HG02943 (cell line): ENCODE results near the gene PTPRN2.

Source experiments
- ATAC-seq: cut with Tn5 transposase; IDR thresholded peaks from one replicate; pipeline ENCODE4 v1.9.1; 2021; ENCODE audit warnings: mild to moderate bottlenecking, low read depth, moderate library complexity; ENCODE audit not compliant: unreplicated experiment

PTPRN2 gene

GRCh38 chr7:157718303-157719007 lies 869.2 kb downstream of the PTPRN2 start:
- no peak for ATAC-seq

DNA sequence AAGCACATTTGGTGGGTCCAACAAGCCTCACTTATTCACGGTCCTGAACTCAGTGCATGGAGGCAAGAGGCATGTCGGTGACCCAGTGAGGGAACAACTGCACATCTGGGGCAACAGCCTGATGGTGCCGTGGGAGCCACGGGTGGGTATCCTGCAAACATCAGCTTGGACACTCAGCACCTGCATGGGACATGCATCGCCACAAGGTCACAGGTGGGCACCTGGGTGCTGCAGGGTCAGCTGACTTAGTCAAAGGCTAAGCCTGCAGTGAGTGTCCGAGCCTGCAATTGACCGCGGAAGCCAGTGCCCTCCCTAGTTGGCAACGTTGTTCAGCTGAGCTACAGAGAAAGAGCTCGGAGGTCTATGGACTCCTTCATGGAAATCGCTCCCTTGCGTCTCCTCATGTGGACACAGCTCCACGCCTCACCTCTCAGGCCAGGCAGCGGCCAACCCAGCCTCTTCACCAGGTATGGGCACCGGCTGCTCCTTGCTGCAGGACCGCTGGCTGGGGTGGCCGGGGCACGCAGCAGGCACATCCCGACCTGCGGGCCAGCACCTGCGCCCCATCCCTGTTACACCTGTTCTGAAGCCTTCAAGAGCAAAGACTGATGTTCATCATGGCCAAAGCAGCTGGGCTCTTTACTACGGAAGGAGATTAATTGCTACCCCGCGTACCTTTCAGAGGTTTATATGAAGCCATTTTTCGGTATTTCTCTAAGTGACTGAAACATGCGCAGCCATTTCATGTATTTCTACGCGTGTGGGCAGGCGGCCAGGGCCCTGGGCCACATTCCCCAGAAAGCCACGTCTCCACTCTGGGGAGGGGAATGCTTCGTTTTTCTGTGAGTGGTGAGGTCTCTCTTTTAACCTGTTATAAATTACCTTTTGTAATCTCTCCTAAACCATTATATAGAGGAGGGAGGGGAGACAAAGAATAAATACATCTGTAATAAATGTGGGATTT lies 870.1 kb downstream of the PTPRN2 start:
- no peak for ATAC-seq

DNA sequence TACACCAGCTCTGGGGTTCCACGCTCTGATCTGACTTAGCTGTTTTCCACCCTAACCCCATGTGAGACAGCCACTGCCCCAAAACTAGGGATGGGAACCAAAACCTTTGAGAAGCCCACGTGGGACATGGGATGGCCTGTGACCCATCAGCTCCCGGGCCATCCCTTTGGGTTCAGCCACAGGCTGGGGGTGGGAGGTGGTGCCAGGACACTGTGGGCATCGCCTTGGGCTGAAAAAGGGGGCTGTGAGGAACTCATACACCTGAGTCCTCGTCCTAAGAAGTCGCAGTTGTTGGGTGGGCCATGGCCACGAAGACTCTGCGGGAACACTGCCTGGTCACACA lies 871.7 kb downstream of the PTPRN2 start:
- ATAC-seq: no peak

- ATAC-seq: no peak
Observed at GRCh38 chr7:157715071-157715937, 872.3 kb downstream of the PTPRN2 start.

DNA sequence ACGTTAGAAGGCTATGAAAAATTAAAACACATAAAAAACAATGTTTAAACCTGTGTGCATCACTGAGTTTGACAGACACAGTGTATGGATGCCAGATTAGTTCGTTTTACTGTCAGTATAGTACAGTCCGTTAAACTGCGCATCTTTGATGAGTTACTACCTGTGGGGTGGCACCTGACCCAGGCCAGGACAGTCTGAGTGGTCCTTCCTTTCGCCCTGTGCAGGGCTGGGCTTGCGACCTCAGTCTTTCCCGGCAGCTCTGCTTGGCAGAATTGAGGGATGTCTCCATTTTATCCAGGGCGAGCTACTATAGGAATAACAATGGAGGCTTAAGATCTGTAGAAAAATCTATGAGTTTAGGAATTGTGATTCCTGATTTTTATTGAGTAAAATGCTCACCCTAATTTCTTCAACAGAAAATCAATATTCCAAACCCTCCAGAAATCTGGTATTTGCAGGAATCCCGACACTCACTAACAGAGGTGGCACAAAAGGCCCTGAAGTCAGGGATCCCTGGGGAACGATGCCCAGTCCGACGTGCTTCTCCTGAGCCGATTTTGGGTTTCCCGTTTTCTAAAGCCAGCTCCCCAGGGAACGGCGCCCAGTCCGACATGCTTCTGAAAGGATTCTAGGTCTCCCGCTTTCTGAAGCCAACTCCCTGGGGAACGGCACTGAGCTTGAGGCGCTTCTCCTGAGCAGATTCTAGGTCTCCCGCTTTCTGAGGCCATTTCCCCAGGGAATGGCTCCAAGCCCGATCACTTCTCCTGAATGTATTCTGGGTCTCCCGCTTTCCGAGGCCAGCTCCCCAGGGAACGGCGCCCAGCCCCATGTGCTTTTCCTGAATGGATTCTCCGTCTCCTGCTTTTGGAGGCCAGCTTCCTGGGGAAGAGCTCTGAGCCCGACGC lies 873.2 kb downstream of the PTPRN2 start:
- no peak for ATAC-seq

GRCh38 chr7:157713591-157713990 lies 874.0 kb downstream of the PTPRN2 start:
- no peak for ATAC-seq

- ATAC-seq: no peak
Observed at GRCh38 chr7:157712666-157713235, 874.9 kb downstream of the PTPRN2 start.

- no peak for ATAC-seq
Observed at GRCh38 chr7:157711353-157711888, 876.2 kb downstream of the PTPRN2 start.

GRCh38 chr7:157710396-157710795 lies 877.2 kb downstream of the PTPRN2 start:
- ATAC-seq: no peak

DNA sequence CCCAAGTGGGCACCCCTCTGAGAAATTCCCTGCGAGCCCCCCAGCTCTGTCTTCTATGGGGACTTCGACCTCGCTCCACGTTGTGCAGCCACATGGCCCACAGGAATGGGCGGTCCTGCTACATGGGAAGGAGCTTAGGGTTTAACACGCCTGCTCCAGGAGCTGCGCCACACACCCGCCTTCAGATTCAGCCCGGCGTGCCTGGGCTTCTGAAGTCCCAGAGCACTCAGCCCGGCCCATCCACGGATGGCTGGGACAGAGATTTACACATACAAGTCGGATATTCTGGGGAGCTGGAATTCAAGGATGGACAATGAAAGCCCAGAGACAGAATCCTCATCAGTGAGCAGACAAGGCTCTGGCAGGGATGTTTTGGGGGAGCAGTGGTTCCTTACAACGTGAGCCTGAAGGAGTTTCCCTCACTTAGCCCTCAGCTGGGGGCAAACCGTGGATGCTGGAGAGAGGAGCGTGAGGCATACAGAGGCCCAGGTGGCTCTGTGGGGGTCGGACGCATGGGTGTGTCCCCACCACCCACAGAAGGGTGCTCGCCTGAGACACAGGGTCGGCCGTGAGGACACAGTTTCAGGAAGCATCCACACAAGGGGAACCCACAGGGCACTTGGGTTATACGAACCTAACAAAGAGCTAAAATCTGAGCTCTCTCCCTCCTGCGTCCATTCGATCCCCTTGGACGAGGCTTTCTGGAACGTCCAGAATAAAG lies 877.9 kb downstream of the PTPRN2 start:
- ATAC-seq: no peak

DNA sequence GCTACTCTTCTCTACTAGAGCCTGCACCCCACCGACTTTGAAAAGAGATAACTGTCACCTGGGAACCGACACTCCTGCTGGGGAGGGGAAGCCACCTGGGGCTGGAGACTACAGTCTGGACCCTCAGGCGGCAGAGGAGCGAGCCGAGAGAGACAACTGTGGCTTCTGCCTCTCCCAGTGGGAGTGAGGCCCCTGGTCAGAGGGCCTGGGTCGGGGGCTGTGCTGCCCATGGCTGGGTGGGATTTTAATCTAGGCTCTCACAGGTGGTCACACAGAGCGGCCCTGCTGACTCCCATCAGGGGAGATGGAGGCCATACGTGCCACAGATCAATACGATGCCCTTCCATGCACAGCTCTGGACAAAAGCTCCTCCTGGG lies 878.7 kb downstream of the PTPRN2 start:
- ATAC-seq: no peak

GRCh38 chr7:157707983-157708918 lies 879.4 kb downstream of the PTPRN2 start:
- no peak for ATAC-seq

DNA sequence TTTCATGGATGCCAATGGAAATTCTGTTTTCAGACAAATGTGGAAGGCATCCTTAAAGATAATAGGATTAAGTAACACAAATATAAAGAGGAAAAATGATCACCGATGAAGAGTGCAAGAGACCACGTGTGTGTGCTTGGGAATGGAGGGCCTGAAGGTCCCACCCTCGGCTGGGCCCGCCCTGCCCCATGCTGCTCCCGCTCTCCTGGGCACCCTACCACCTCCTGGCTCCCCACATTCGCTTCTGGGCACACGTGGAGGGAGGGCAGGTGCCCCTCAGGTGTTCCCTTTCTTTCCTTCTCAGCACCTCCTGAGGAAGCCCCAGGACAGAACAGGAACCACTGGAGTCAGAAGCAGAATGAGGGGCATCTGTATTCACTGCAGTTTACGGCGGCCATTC lies 883.3 kb downstream of the PTPRN2 start:
- no peak for ATAC-seq

GRCh38 chr7:157703534-157704195 lies 884.0 kb downstream of the PTPRN2 start:
- no peak for ATAC-seq

- no peak for ATAC-seq
Observed at GRCh38 chr7:157703131-157703530, 884.5 kb downstream of the PTPRN2 start.

- no peak for ATAC-seq
Observed at GRCh38 chr7:157702311-157703023, 885.2 kb downstream of the PTPRN2 start.
